Uterus (tissue), 2 donors: ENCODE results near the gene CHMP4A.

ENCODE experiments used
- POLR2A ChIP-seq, 2 donors: fragments of 450-650 bp; IDR thresholded peaks; one replicate each; pipeline ENCODE4 v1.6.1; 2016; ENCODE audit warnings: antibody characterized with exemption in 2 of 2, mild to moderate bottlenecking in 1 of 2, moderate library complexity in 1 of 2
- TF ChIP-seq, protein P1 (sequence below), 4 experiments: fragments of 200-600 bp in 2 of 4; fragments of 450-650 bp in 2 of 4; sonication (generic) in 2 of 4; IDR thresholded peaks; one replicate each; pipeline ENCODE4 v1.5.1; 2016 to 2019; ENCODE audit warnings: antibody characterized with exemption in 4 of 4, mild to moderate bottlenecking in 2 of 4, moderate library complexity in 1 of 4

GRCh38 chr14:24238527-24239037, 25.3 kb upstream of the CHMP4A start:
- TF ChIP-seq POLR2A (IDR thresholded peaks at IDR 0.05) = no peak
- TF ChIP-seq, protein P1, sequence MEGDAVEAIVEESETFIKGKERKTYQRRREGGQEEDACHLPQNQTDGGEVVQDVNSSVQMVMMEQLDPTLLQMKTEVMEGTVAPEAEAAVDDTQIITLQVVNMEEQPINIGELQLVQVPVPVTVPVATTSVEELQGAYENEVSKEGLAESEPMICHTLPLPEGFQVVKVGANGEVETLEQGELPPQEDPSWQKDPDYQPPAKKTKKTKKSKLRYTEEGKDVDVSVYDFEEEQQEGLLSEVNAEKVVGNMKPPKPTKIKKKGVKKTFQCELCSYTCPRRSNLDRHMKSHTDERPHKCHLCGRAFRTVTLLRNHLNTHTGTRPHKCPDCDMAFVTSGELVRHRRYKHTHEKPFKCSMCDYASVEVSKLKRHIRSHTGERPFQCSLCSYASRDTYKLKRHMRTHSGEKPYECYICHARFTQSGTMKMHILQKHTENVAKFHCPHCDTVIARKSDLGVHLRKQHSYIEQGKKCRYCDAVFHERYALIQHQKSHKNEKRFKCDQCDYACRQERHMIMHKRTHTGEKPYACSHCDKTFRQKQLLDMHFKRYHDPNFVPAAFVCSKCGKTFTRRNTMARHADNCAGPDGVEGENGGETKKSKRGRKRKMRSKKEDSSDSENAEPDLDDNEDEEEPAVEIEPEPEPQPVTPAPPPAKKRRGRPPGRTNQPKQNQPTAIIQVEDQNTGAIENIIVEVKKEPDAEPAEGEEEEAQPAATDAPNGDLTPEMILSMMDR (IDR thresholded peaks at IDR 0.05) = no peak
